ENCODE measurements around the gene KCNK2.

KCNK2 gene

GRCh38 chr1:215114154-215114933, 31.8 kb downstream of the KCNK2 start:
- TF ChIP-seq CTCF (IDR thresholded peaks at IDR 0.05; ENCODE audit: low read depth, low read length) = no peak
- no peak overlapping the region for H3K4me3 ChIP-seq (ENCODE audit: low read depth, low read length)

- no peak for TF ChIP-seq CTCF (IDR thresholded peaks at IDR 0.05; ENCODE audit: low read depth, low read length)
- H3K4me3 ChIP-seq (ENCODE audit: low read depth, low read length) = no peak overlapping the region
Observed at GRCh38 chr1:215115760-215116159, 33.2 kb downstream of the KCNK2 start.

GRCh38 chr1:215118081-215118480, 35.5 kb downstream of the KCNK2 start:
- no peak for TF ChIP-seq CTCF (IDR thresholded peaks at IDR 0.05; ENCODE audit: low read depth, low read length)
- no peak overlapping the region for H3K4me3 ChIP-seq (ENCODE audit: low read depth, low read length)

- no peak for TF ChIP-seq CTCF (IDR thresholded peaks at IDR 0.05; ENCODE audit: low read depth, low read length)
- H3K4me3 ChIP-seq (ENCODE audit: low read depth, low read length) = no peak overlapping the region
Observed at GRCh38 chr1:215119056-215119455, 36.5 kb downstream of the KCNK2 start.

- no peak for TF ChIP-seq CTCF (IDR thresholded peaks at IDR 0.05; ENCODE audit: low read depth, low read length)
Observed at GRCh38 chr1:215119719-215120365, 37.3 kb downstream of the KCNK2 start.

GRCh38 chr1:215128504-215128903, 46.0 kb downstream of the KCNK2 start:
- TF ChIP-seq CTCF (IDR thresholded peaks at IDR 0.05; ENCODE audit: low read depth, low read length) = no peak
- no peak overlapping the region for H3K4me3 ChIP-seq (ENCODE audit: low read depth, low read length)

More at GRCh38 chr1:215119719-215120365, 37.3 kb downstream of the KCNK2 start:
- no peak overlapping the region for H3K4me3 ChIP-seq (ENCODE audit: low read depth, low read length)

GRCh38 chr1:215131291-215131690, 48.8 kb downstream of the KCNK2 start:
- TF ChIP-seq CTCF (IDR thresholded peaks at IDR 0.05; ENCODE audit: low read depth, low read length) = no peak
- no peak overlapping the region for H3K4me3 ChIP-seq (ENCODE audit: low read depth, low read length)

Measured in WI38 (cell line).